ENCODE results near the gene CDH20. TPM values are rescaled to one million over a fixed set of nuclear protein-coding genes. Genes with fewer than 3 reads are reported as not detected.

CDH20 gene
- total and polyA plus RNA-seq, 2 of the 4 experiments (the other 2 are of a cell fraction), result not detected

GRCh38 chr18:61531182-61531581 lies 198.0 kb downstream of the CDH20 start:
- Histone ChIP-seq H4K91ac (ENCODE audit: insufficient read depth, low read depth, low read length) (no peak overlapping the region), H3K14ac (replicated peaks; ENCODE audit: low read depth, low read length) (no peak overlapping the region), H2BK15ac (ENCODE audit: low read depth, low read length) (no peak overlapping the region), H2BK20ac (ENCODE audit: low read depth, low read length) (no peak overlapping the region), H3K18ac (ENCODE audit: low read depth, low read length) (no peak overlapping the region), H3K36me3 (ENCODE audit: control insufficient read depth, insufficient read depth, low read length) (no peaks in the 10 kb centered on the region), H2AK5ac (ENCODE audit: low read depth, low read length) (no peak overlapping the region), H3K27ac (ENCODE audit: insufficient read depth, low read length) (no peak overlapping the region), H3K9me1 (ENCODE audit: insufficient read depth, low read length) (no peaks in the 10 kb centered on the region), H4K5ac (ENCODE audit: low read depth, low read length) (no peak overlapping the region), H3K9ac (ENCODE audit: low read depth, low read length) (no peak overlapping the region), H2BK5ac (ENCODE audit: low read depth, low read length, poor library complexity, severe bottlenecking) (no peak overlapping the region), H3K4me1 (ENCODE audit: control insufficient read depth, insufficient read depth, low read length) (no peaks in the 10 kb centered on the region), H3K79me1 (ENCODE audit: low read depth in 1 of 2, low read length in 2 of 2) (no peaks in the 10 kb centered on the region), H4K20me1 (ENCODE audit: insufficient read depth, low read length) (no peaks in the 10 kb centered on the region), H3K23ac (ENCODE audit: low read depth, low read length) (no peak overlapping the region), H3K4me3 (ENCODE audit: insufficient read depth, low read depth, low read length) (no peak overlapping the region), H2AFZ (replicated peaks; ENCODE audit: low read length, poor library complexity) (peak overlapping the region; percentile 54), H3K9me3 (ENCODE audit: control insufficient read depth, insufficient read depth, low read length) (no peaks in the 10 kb centered on the region), H2BK120ac (ENCODE audit: low read depth, low read length) (no peak overlapping the region), H2AK9ac (replicated peaks; ENCODE audit: low read depth, low read length, poor library complexity) (no peak overlapping the region), H4K8ac (ENCODE audit: low read depth in 2 of 2, low read length in 2 of 2) (no peak overlapping the region), H3K4ac (ENCODE audit: low read depth, low read length) (no peak overlapping the region), H3K4me2 (ENCODE audit: low read depth, low read length) (no peak overlapping the region), H3K27me3 (ENCODE audit: control insufficient read depth, insufficient read depth, low read length) (peaks cover 13% of the 10 kb centered on the region), H3K56ac (ENCODE audit: extremely low read depth, insufficient read depth, low read length) (no peak overlapping the region)
- ChIA-PET CTCF (no interaction called here), POLR2A (ENCODE audit: unreplicated experiment) (no interaction called here)
- no peak for ATAC-seq (ENCODE audit: low read depth)
- no peak for TF ChIP-seq CHD1 (IDR thresholded peaks at IDR 0.05; ENCODE audit: low read depth, low read length)
- no peak for TF ChIP-seq MAFK (IDR thresholded peaks at IDR 0.05; ENCODE audit: low read depth, low read length)
- TF ChIP-seq SMC3 (IDR thresholded peaks at IDR 0.05; ENCODE audit: low read depth, low read length), result no peak
- TF ChIP-seq CTCF (conservative IDR thresholded peaks at IDR 0.05; ENCODE audit: low read depth, low read length), result no peak
- TF ChIP-seq POLR2A (IDR thresholded peaks at IDR 0.05; ENCODE audit: low read depth, low read length), result no peak
- TF ChIP-seq RFX5 (IDR thresholded peaks at IDR 0.05; ENCODE audit: low read depth, low read length), result no peak
- WGBS, 2 experiments (ENCODE audit: extremely low coverage in 2 of 2, insufficient read length in 1 of 2), result no CpG with 5 or more reads among the region's 6 CpGs
- in situ Hi-C loops (cut with MboI; ENCODE audit: low sequenced_read_pairs) (no loop called here), dilution Hi-C loops (cut with HindIII; ENCODE audit: low sequenced_read_pairs, unreplicated experiment) (no loop called here), intact Hi-C loops (cut with micrococcal nuclease) (no loop called here)
- no peak for DNase-seq
- no TSS peak for BruUV-seq (replicated peaks)
